H1 (cell line): ENCODE measurements around the gene IRF4. TPM values are rescaled to one million over a fixed set of nuclear protein-coding genes. Genes with fewer than 3 reads are reported as not detected.

Source experiments
- CTCF ChIA-PET: fragments of 300-600 bp; sonication (Branson Sonifier 250); formaldehyde crosslinking; loops from one replicate; lab custom pipeline; 2021; ENCODE audit not compliant: partially characterized antibody; lab: Charles Lee
- POLR2A ChIA-PET: fragments of 300-600 bp; sonication (Branson Sonifier 250); formaldehyde crosslinking; loops from one replicate; lab custom pipeline; 2021; ENCODE audit warnings: inconsistent platforms; ENCODE audit not compliant: partially characterized antibody; lab: Charles Lee
- DNase-seq, 2 experiments: peaks; one replicate each; pipeline versions ENCODE4 v3.0.0 to v3.0.0-alpha.2; 2010 to 2022; ENCODE audit warnings: low spot score in 2 of 2, low read depth in 1 of 2, mixed read lengths in 1 of 2
- FAIRE-seq: peaks from 2 replicates; lab custom pipeline; 2011; peaks lifted over from hg19 to GRCh38; lab: Jason Lieb, UNC
- H2AFZ ChIP-seq: 2 replicates; pipeline ENCODE4 v1.8.1; 2012; ENCODE audit warnings: low read length, inconsistent platforms
- H2AK5ac ChIP-seq: 2 replicates; pipeline ENCODE4 v1.6.1; 2013; ENCODE audit warnings: low read depth, low read length
- H2BK120ac ChIP-seq: replicated peaks from 2 replicates; pipeline ENCODE3; 2013; ENCODE audit warnings: low read depth, low read length, inconsistent platforms
- H2BK12ac ChIP-seq: 2 replicates; pipeline ENCODE4 v1.6.1; 2013; ENCODE audit warnings: low read depth, low read length
- H2BK15ac ChIP-seq: 2 replicates; pipeline ENCODE4 v1.6.1; 2013; ENCODE audit warnings: low read length
- H2BK20ac ChIP-seq: 2 replicates; pipeline ENCODE4 v1.6.1; 2013; ENCODE audit warnings: low read length
- H2BK5ac ChIP-seq: 2 replicates; pipeline ENCODE4 v1.6.1; 2013; ENCODE audit warnings: low read depth, low read length
- H3K14ac ChIP-seq: 2 replicates; pipeline ENCODE4 v1.6.1; 2013; ENCODE audit warnings: inconsistent platforms; ENCODE audit not compliant: insufficient read length
- H3K18ac ChIP-seq: 2 replicates; pipeline ENCODE4 v1.6.1; 2013; ENCODE audit warnings: low read length; ENCODE audit errors: extremely low read depth
- H3K23ac ChIP-seq: 2 replicates; pipeline ENCODE4 v1.6.1; 2013; ENCODE audit warnings: inconsistent platforms; ENCODE audit not compliant: insufficient read length
- H3K23me2 ChIP-seq: 2 replicates; pipeline ENCODE4 v1.6.1; 2013; ENCODE audit warnings: low read depth, low read length
- H3K27ac ChIP-seq: 2 replicates; pipeline ENCODE4 v1.6.1; 2011; ENCODE audit warnings: low read depth, low read length, inconsistent platforms
- H3K27me3 ChIP-seq, 4 experiments: replicated peaks in 1 of 4; 1 replicate in 1 of 4; 2 replicates in 3 of 4; pipeline versions ENCODE4 v1.6.1 to v1.8.1; 2011 to 2013; ENCODE audit warnings: low read length in 3 of 4, mild to moderate bottlenecking in 3 of 4, inconsistent platforms in 2 of 4, mixed read lengths in 2 of 4, moderate library complexity in 1 of 4; ENCODE audit not compliant: control insufficient read depth in 3 of 4, insufficient read depth in 3 of 4; ENCODE audit errors: extremely low read depth in 1 of 4
- H3K36me3 ChIP-seq, 4 experiments: 2 replicates each; pipeline versions ENCODE4 v1.6.1 to v1.8.1; 2011 to 2013; ENCODE audit warnings: mild to moderate bottlenecking in 4 of 4, low read length in 3 of 4, moderate library complexity in 2 of 4, control low read depth in 1 of 4, inconsistent platforms in 1 of 4; ENCODE audit not compliant: insufficient read depth in 4 of 4, control insufficient read depth in 2 of 4
- H3K4ac ChIP-seq: replicated peaks from 2 replicates; pipeline ENCODE3; 2013; ENCODE audit warnings: low read length, low read depth, mixed read lengths, inconsistent platforms; ENCODE audit not compliant: insufficient read length
- H3K4me1 ChIP-seq, 4 experiments: replicated peaks in 1 of 4; 1 replicate in 1 of 4; 2 replicates in 3 of 4; pipeline versions ENCODE4 v1.6.1 to v1.8.1; 2011 to 2013; ENCODE audit warnings: low read length in 3 of 4, inconsistent platforms in 2 of 4, mixed read lengths in 1 of 4; ENCODE audit not compliant: insufficient read depth in 4 of 4, control insufficient read depth in 3 of 4
- H3K4me2 ChIP-seq, 2 experiments: 2 replicates each; pipeline versions ENCODE4 v1.6.1 to v1.8.1; 2011 to 2013; ENCODE audit warnings: low read depth in 2 of 2, low read length in 2 of 2, control low read depth in 1 of 2, inconsistent platforms in 1 of 2, mild to moderate bottlenecking in 1 of 2; ENCODE audit not compliant: insufficient read depth in 1 of 2
- H3K4me3 ChIP-seq, 4 experiments: fragments of 200-600, 300-600 bp in 1 of 4; sonication (generic), shearing (Covaris generic), sonication (Bioruptor Twin) in 1 of 4; 2 replicates each; pipeline versions ENCODE4 v1.5.1 to v1.8.1; 2011 to 2016; ENCODE audit warnings: low read length in 4 of 4, low read depth in 3 of 4, control low read depth in 2 of 4, inconsistent platforms in 2 of 4, mild to moderate bottlenecking in 2 of 4, mixed read lengths in 1 of 4, moderate library complexity in 1 of 4; ENCODE audit not compliant: insufficient read depth in 2 of 4; ENCODE audit errors: extremely low read depth in 1 of 4
- H3K56ac ChIP-seq: replicated peaks from 2 replicates; pipeline ENCODE3; 2013; ENCODE audit warnings: low read depth, mild to moderate bottlenecking, mixed read lengths, low read length, inconsistent platforms; ENCODE audit not compliant: insufficient read length
- H3K79me1 ChIP-seq: 2 replicates; pipeline ENCODE4 v1.6.1; 2013; ENCODE audit warnings: low read depth, low read length, control low read depth
- H3K79me2 ChIP-seq, 2 experiments: 2 replicates each; pipeline versions ENCODE4 v1.6.1 to v1.8.1; 2012 to 2013; ENCODE audit warnings: low read length in 2 of 2, mild to moderate bottlenecking in 2 of 2, inconsistent platforms in 1 of 2; ENCODE audit not compliant: insufficient read depth in 2 of 2, control insufficient read depth in 1 of 2
- H3K9ac ChIP-seq, 4 experiments: replicated peaks in 1 of 4; 1 replicate in 1 of 4; 2 replicates in 3 of 4; pipeline versions ENCODE4 v1.6.1 to v1.8.1; 2011 to 2013; ENCODE audit warnings: low read depth in 3 of 4, low read length in 3 of 4, control low read depth in 2 of 4, mild to moderate bottlenecking in 2 of 4, moderate library complexity in 2 of 4, inconsistent platforms in 1 of 4; ENCODE audit errors: extremely low read depth in 1 of 4
- H3K9me3 ChIP-seq, 2 experiments: 2 replicates each; pipeline versions ENCODE4 v1.6.1 to v1.8.1; 2012 to 2013; ENCODE audit warnings: mild to moderate bottlenecking in 2 of 2, moderate library complexity in 2 of 2, control low read depth in 1 of 2, inconsistent platforms in 1 of 2, low read depth in 1 of 2, low read length in 1 of 2, mixed read lengths in 1 of 2; ENCODE audit not compliant: insufficient read depth in 2 of 2
- H4K20me1 ChIP-seq, 2 experiments: replicated peaks in 1 of 2; 2 replicates each; pipeline versions ENCODE3 to v1.8.1; 2011 to 2013; ENCODE audit warnings: inconsistent platforms in 2 of 2, low read length in 2 of 2, mild to moderate bottlenecking in 1 of 2; ENCODE audit not compliant: insufficient read depth in 2 of 2, control insufficient read depth in 1 of 2
- H4K5ac ChIP-seq: 2 replicates; pipeline ENCODE4 v1.6.1; 2013; ENCODE audit warnings: low read length, low read depth, mixed read lengths, inconsistent platforms; ENCODE audit not compliant: insufficient read length
- H4K8ac ChIP-seq: 2 replicates; pipeline ENCODE4 v1.8.0; 2013; ENCODE audit warnings: mild to moderate bottlenecking, moderate library complexity, low read length, inconsistent platforms; ENCODE audit not compliant: insufficient read depth; ENCODE audit errors: extremely low read depth
- H4K91ac ChIP-seq: replicated peaks from 2 replicates; pipeline ENCODE3; 2013; ENCODE audit warnings: low read length, mixed read lengths, inconsistent platforms; ENCODE audit not compliant: insufficient read length
- EP300 ChIP-seq, 2 experiments: IDR thresholded peaks; 1 replicate in 1 of 2; 2 replicates in 1 of 2; pipeline ENCODE4 v1.6.1; 2011 to 2012; ENCODE audit warnings: low read depth in 2 of 2, low read length in 2 of 2, mild to moderate bottlenecking in 2 of 2, borderline replicate concordance in 1 of 2, inconsistent platforms in 1 of 2, moderate library complexity in 1 of 2
- WGBS, 2 experiments: shearing (Covaris generic) in 1 of 2; methylation state at CpG; one replicate each; pipeline versions ENCODE4 v1.1.6 to v1.1.7; 2013 to 2015; ENCODE audit warnings: low lambda C conversion rate in 2 of 2, mixed read lengths in 2 of 2, inconsistent platforms in 1 of 2, low coverage in 1 of 2, missing lambda C conversion rate in 1 of 2; ENCODE audit not compliant: insufficient replicate concordance in 2 of 2, insufficient coverage in 1 of 2, insufficient read length in 1 of 2; ENCODE audit errors: extremely low coverage in 1 of 2, missing lambda C conversion rate in 1 of 2; 5-methylcytosine and 5-hydroxymethylcytosine counted together
- polyA plus RNA-seq, 7 experiments: library from polyadenylated mRNA; depleted of rRNA in 3 of 7; stranded (reverse) in 5 of 7; unstranded in 2 of 7; fragments of >200 nt in 5 of 7; fragments of 200-250 nt in 2 of 7; gene quantifications; 1 replicate in 5 of 7; 2 replicates in 1 of 7; 4 replicates in 1 of 7; pipeline versions ENCODE4 v1.2.1 to v1.2.3, GENCODE V29; 2011 to 2013; ENCODE audit warnings: missing spikeins in 2 of 7, mixed read lengths in 2 of 7
- total RNA-seq: library from RNA; stranded (reverse); fragmentation: NEBNext Ultra II Directional; extraction: Animal tissue kit (Norgen Biotek cat#: 25700); gene quantifications from 2 replicates; pipeline ENCODE4 v1.2.1, GENCODE V29; 2021

Gene IRF4
- total and polyA plus RNA-seq, 2 of the 8 experiments (the other 6 are each of a cell fraction or from before 2014, with no cell fraction given) = 0.77 to 2.1 TPM

- no peak overlapping the region for H2BK15ac ChIP-seq
- H3K4ac ChIP-seq = no peak overlapping the region
- H3K23ac ChIP-seq = no peak overlapping the region
- no peak for DNase-seq
- H3K79me1 ChIP-seq = no peaks in the 10 kb centered on the region
- H2BK20ac ChIP-seq = no peak overlapping the region
- no peak overlapping the region for H4K8ac ChIP-seq
- no peak overlapping the region for H2BK120ac ChIP-seq
- no peak overlapping the region for H2BK5ac ChIP-seq
- no peak overlapping the region for H4K5ac ChIP-seq
- H4K91ac ChIP-seq = no peak overlapping the region
- no peak overlapping the region for H2AK5ac ChIP-seq
- H3K79me2 ChIP-seq = no peaks in the 10 kb centered on the region
- peaks cover 0 to 4% of the 10 kb centered on the region in 2 experiments; a peak in 1 of 4 replicates for H3K9me3 ChIP-seq
- no peaks in the 10 kb centered on the region for H3K36me3 ChIP-seq
- no peak overlapping the region for H3K14ac ChIP-seq
- FAIRE-seq = no peak
- ChIA-PET CTCF (interaction anchor here (1.1 to 3.8 kb wide), 2 partner anchors 27 to 32 kb away, joined by 4 to 14 read pairs; no protein-coding TSS in a partner anchor), POLR2A (no interaction called here)
- H2BK12ac ChIP-seq = no peak overlapping the region
- no peak for TF ChIP-seq EP300 (IDR thresholded peaks at IDR 0.05; ENCODE audit: borderline replicate concordance in 1 of 2, low read depth in 2 of 2, low read length in 2 of 2)
- 95% methylated on average over 6 of the region's 6 CpGs; no CpG with 5 or more reads in 1 of the 2 experiments for WGBS, 2 experiments
- H3K27me3 ChIP-seq = peaks cover 0 to 2% (median 0%) of the 10 kb centered on the region in 4 experiments; a peak in 1 of 7 replicates
- H3K4me3 ChIP-seq = no peak overlapping the region
- no peak overlapping the region for H3K18ac ChIP-seq
- H3K4me2 ChIP-seq = no peak overlapping the region
- H3K4me1 ChIP-seq = no peaks in the 10 kb centered on the region
- H3K9ac ChIP-seq = no peak overlapping the region
- H4K20me1 ChIP-seq = no peaks in the 10 kb centered on the region
- peaks cover 6% of the 10 kb centered on the region; the same call in 1 of the 2 replicates for H3K23me2 ChIP-seq
- no peak overlapping the region for H2AFZ ChIP-seq
- no peak overlapping the region for H3K27ac ChIP-seq
- no peak overlapping the region for H3K56ac ChIP-seq
Measured at GRCh38 chr6:437037-437392, 45.5 kb downstream of the IRF4 start.
